Heart right ventricle (tissue), 16 donors: ENCODE results near the gene DSCAM. TPM values are rescaled to one million over a fixed set of nuclear protein-coding genes. Genes with fewer than 3 reads are reported as not detected.

Experiments used
- ATAC-seq, 8 donors: fragments of 200-7000 bp; cut with Tn5 transposase; one replicate each; pipeline ENCODE4 v1.9.1; 2020; ENCODE audit warnings: mild to moderate bottlenecking in 8 of 8, moderate library complexity in 8 of 8, moderate number of reproducible peaks in 1 of 8
- DNase-seq, 2 donors: peaks; one replicate each; pipeline ENCODE4 v3.0.0-alpha.2; 2020
- H3K27ac ChIP-seq, 10 donors: fragments of 200-600 bp; sonication (generic) in 2 of 10; one replicate each; pipeline versions ENCODE4 v1.5.0 to v1.8.0; 2020 to 2022; ENCODE audit warnings: mild to moderate bottlenecking in 3 of 10
- H3K27me3 ChIP-seq, 7 donors: fragments of 200-600 bp; one replicate each; pipeline ENCODE4 v1.8.0; 2021 to 2022; ENCODE audit warnings: mild to moderate bottlenecking in 2 of 7
- H3K36me3 ChIP-seq, 9 donors: fragments of 200-600 bp; sonication (generic) in 1 of 9; one replicate each; pipeline versions ENCODE4 v1.5.0 to v1.8.0; 2020 to 2022; ENCODE audit warnings: mild to moderate bottlenecking in 2 of 9
- H3K4me1 ChIP-seq, 9 donors: fragments of 200-600 bp; sonication (generic) in 1 of 9; one replicate each; pipeline versions ENCODE4 v1.5.0 to v1.8.0; 2020 to 2022; ENCODE audit warnings: mild to moderate bottlenecking in 4 of 9
- H3K4me3 ChIP-seq, 10 donors: fragments of 200-600 bp; sonication (generic) in 2 of 10; one replicate each; pipeline versions ENCODE4 v1.5.0 to v1.8.0; 2020 to 2022; ENCODE audit warnings: mild to moderate bottlenecking in 7 of 10, moderate library complexity in 2 of 10
- H3K9me3 ChIP-seq, 11 donors: fragments of 200-600 bp in 10 of 11; sonication (generic) in 2 of 11; one replicate each; pipeline versions ENCODE4 v1.5.0 to v1.8.0; 2013 to 2022; ENCODE audit warnings: mild to moderate bottlenecking in 2 of 11, control low read depth in 1 of 11, moderate library complexity in 1 of 11
- CTCF ChIP-seq, 9 donors: fragments of 200-600 bp; sonication (generic) in 2 of 9; IDR thresholded peaks; one replicate each; pipeline versions ENCODE4 v1.5.0 to v1.8.0; 2021 to 2022; ENCODE audit warnings: antibody characterized with exemption in 9 of 9, mild to moderate bottlenecking in 5 of 9, moderate library complexity in 1 of 9
- WGBS, 2 donors: extraction: QIAGEN DNeasy Blood & Tissue Kit; methylation state at CpG; one replicate each; pipeline ENCODE4 v1.1.7; 2013; ENCODE audit warnings: inconsistent platforms in 1 of 2; 5-methylcytosine and 5-hydroxymethylcytosine counted together
- intact Hi-C, 10 donors: fragments of 100-400 bp; cut with DNase I; formaldehyde crosslinking; loops; one replicate each; pipeline versions ENCODE4 v1.11.1 to v1.14.2; 2022
- polyA plus RNA-seq, 2 donors: library from polyadenylated mRNA; stranded (reverse); fragments of 200-250 nt; gene quantifications; one replicate each; pipeline ENCODE4 v1.2.3, GENCODE V29; 2013
- total RNA-seq, 10 donors: library from RNA; stranded (reverse); fragmentation: NEBNext Ultra II Directional in 3 of 10; extraction: Animal tissue kit (Norgen Biotek cat#: 25700) in 3 of 10; gene quantifications; one replicate each; pipeline versions ENCODE4 v1.2.1 to v1.2.4, GENCODE V29; 2021 to 2023
- donor health status: Arrhythmogenic right ventricular cardiomyopathy.
- donor health status: ischemic (EF 13 %, LVEDD 7.1; RV severe dilation, severe dysfunction).
- donor health status: healthy with polysubstance abuse.
- donor health status: DM: no; HTN: yes; CAD: no.
- donor health status: DM: no; HTN: no; CAD: no.
- donor health status: ischemic (EF 25% LVEDD 6.9; RV normal size, moderate dysfunction).
- donor health status: ischemic (EF 25% LVEDD 5.7; RV mildly dilated, moderate dysfunction).
- donor health status: healthy.
- donor health status: DM: yes; HTN: yes; CAD: no.
- donor health status: Ischemic cardiomyopathy.
- donor health status: ischemic (EF 35%, LVEDD 5.7; RV mildly dilated, moderate dysfunction).
- donor health status: nonischemic (EF 11% LVEDD 7.7; RV severe dilation, severe dysfunction).
- donor health status: DM: yes; HTN: yes; CAD: no.
- donor health status: PGD.
- donor health status: ischemic (EF 29% LVEDD 5.4; RV normal size, mild dysfunction).
- donor health status: nonischemic (EF 23%, LVEDD 6.1; RV moderate dilation, normal function).

Gene DSCAM
- total and polyA plus RNA-seq, 12 donors, result 0.03 to 0.04 TPM; not detected in 10

GRCh38 chr21:40471103-40471502 is 375.9 kb downstream of the DSCAM start:
- Histone ChIP-seq H3K4me1 (no peaks in the 10 kb centered on the region), H3K9me3 (peaks cover 0 to 11% (median 0%) of the 10 kb centered on the region in 11 donors), H3K4me3 (no peak overlapping the region), H3K36me3 (no peaks in the 10 kb centered on the region), H3K27me3 (peaks cover 0 to 6% (median 0%) of the 10 kb centered on the region in 7 donors), H3K27ac (no peak overlapping the region)
- intact Hi-C loops, result no loop called here
- 63 to 77% methylated on average over 2 of the region's 2 CpGs for WGBS, 2 donors
- no peak for ATAC-seq
- no peak for TF ChIP-seq CTCF (IDR thresholded peaks at IDR 0.05)
- DNase-seq, result no peak

DNA sequence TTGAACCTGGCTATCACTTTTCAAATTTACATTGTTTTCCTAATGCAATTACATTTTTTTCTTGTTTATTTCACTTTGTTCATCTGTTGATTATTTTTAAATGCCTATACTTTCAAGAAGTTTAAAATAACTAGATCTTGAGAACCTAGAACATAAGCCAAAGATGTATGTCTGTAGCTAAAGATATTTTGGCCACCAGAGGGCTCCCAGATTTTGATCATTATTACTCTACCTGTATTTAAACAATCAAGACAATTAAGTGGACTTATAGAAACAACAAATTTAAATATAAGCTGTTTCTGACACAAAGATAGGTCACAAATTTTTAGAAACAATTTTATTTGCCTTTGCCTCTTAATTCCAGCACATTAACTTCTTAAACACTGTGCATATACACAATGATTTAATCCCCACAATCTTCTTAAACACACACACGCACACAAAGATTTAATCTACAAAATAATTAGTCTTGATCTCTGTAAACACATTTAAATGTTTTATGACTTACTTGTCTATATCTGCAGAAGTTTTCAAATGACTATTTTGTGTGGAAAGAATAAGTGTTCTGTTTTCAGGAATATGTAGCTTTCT is 380.0 kb downstream of the DSCAM start:
- Histone ChIP-seq H3K9me3 (no peaks in the 10 kb centered on the region), H3K36me3 (no peaks in the 10 kb centered on the region), H3K27me3 (peaks cover 0 to 11% (median 0%) of the 10 kb centered on the region in 7 donors), H3K4me1 (no peaks in the 10 kb centered on the region), H3K27ac (no peak overlapping the region), H3K4me3 (no peak overlapping the region)
- intact Hi-C loops, result loop anchor here (1.0 to 10.0 kb wide), 6 partner anchors 375 to 602 kb away; partner anchors contain the start of gene DSCAM (in 4 of the 10)
- DNase-seq (peak in 1 of 2 donors; percentile 7), ATAC-seq (no peak)
- WGBS, 2 donors, result 87 to 88% methylated on average over 1 of the region's 1 CpG
- peak in 8 of 9 donors; percentile 9 to 60 (median 46) for TF ChIP-seq CTCF (IDR thresholded peaks at IDR 0.05)

GRCh38 chr21:40465382-40465781 is 381.6 kb downstream of the DSCAM start:
- no peaks in the 10 kb centered on the region for H3K9me3 ChIP-seq
- 90 to 95% methylated on average over 7 of the region's 7 CpGs for WGBS, 2 donors
- H3K4me1 ChIP-seq, result no peaks in the 10 kb centered on the region
- H3K27me3 ChIP-seq, result peaks cover 0 to 18% (median 0%) of the 10 kb centered on the region in 7 donors
- DNase-seq, result no peak
- intact Hi-C loops, result loop anchor here in 7 of 10 donors (5.0 to 10.0 kb wide), 4 partner anchors 377 to 602 kb away; partner anchors contain the start of gene DSCAM (in 4 of the 7)
- ATAC-seq, result no peak
- H3K4me3 ChIP-seq, result no peak overlapping the region
- no peaks in the 10 kb centered on the region for H3K36me3 ChIP-seq
- TF ChIP-seq CTCF (IDR thresholded peaks at IDR 0.05), result no peak
- no peak overlapping the region for H3K27ac ChIP-seq

DNA sequence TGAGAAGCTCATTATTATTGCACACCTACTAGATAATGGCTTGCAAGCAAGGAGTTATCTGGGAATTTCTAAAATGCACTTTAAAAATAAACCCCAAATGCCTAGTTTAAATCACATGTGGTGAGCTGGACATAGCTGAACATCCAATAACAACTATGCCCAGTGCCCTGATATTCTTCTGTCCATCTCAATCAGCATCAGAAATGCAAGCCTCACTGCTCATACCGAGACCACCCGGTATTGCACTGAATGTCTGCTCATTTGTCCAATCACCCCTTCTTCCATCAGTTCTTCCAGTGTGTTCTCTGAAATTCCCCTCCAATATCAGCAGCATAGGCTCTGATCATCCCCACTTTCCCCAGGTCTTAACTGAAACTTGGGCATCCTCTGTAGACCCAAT is 383.8 kb downstream of the DSCAM start:
- Histone ChIP-seq H3K27ac (no peak overlapping the region), H3K36me3 (no peaks in the 10 kb centered on the region), H3K9me3 (no peaks in the 10 kb centered on the region), H3K27me3 (peaks cover 0 to 18% (median 0%) of the 10 kb centered on the region in 7 donors), H3K4me1 (no peaks in the 10 kb centered on the region), H3K4me3 (no peak overlapping the region)
- no peak for ATAC-seq
- WGBS, 2 donors, result 92 to 94% methylated on average over 2 of the region's 2 CpGs
- TF ChIP-seq CTCF (IDR thresholded peaks at IDR 0.05), result no peak
- intact Hi-C loops, result loop anchor here in 5 of 10 donors (10.0 kb wide), 2 partner anchors 382 to 602 kb away; partner anchors contain the start of gene DSCAM (in 4 of the 5)
- no peak for DNase-seq
